ENCODE results near the gene PCDHA9.
"Not testable (repeated sequence)": the region's sequence is repeated elsewhere in the genome, so short reads cannot be mapped to it uniquely, and the experiment has no call there.

PCDHA9 gene

GRCh38 chr5:140848139-140849102 lies at the start of gene PCDHA9:
Gene PCDHA9, plus strand, starts transcription at chr5:140848382. Its CDS starts 114 bp downstream, at chr5:140848496.
- DNase-seq (ENCODE audit: low read depth, low spot score): not testable (repeated sequence)

GRCh38 chr5:140800816-140801493 lies 47.2 kb upstream of the PCDHA9 start, which contains the start of gene PCDHA3:
Gene PCDHA3, plus strand, starts transcription at chr5:140801057.
- DNase-seq (ENCODE audit: low read depth, low spot score): no peak

- DNase-seq (ENCODE audit: low read depth, low spot score): no peak
Observed at GRCh38 chr5:140801494-140801841, 46.7 kb upstream of the PCDHA9 start.

- DNase-seq (ENCODE audit: low read depth, low spot score): not testable (repeated sequence)
Observed at GRCh38 chr5:140802381-140802780, 45.8 kb upstream of the PCDHA9 start.

GRCh38 chr5:140802781-140803271 lies 45.4 kb upstream of the PCDHA9 start:
- DNase-seq (ENCODE audit: low read depth, low spot score): no peak

- peak; percentile 85 for DNase-seq (ENCODE audit: low read depth, low spot score)
Observed at GRCh38 chr5:140806834-140807775, 41.1 kb upstream of the PCDHA9 start, which contains the start of gene PCDHA4. Gene PCDHA4, plus strand, starts transcription at chr5:140807068.

GRCh38 chr5:140808241-140808888 lies 39.8 kb upstream of the PCDHA9 start:
- not testable (repeated sequence) for DNase-seq (ENCODE audit: low read depth, low spot score)

- no peak for DNase-seq (ENCODE audit: low read depth, low spot score)
Observed at GRCh38 chr5:140808889-140809291, 39.3 kb upstream of the PCDHA9 start.

GRCh38 chr5:140821375-140822280 lies 26.6 kb upstream of the PCDHA9 start, which contains the start of gene PCDHA5:
Gene PCDHA5, plus strand, starts transcription at chr5:140821613.
- DNase-seq (ENCODE audit: low read depth, low spot score): peak; percentile 34

GRCh38 chr5:140822281-140822629 lies 25.9 kb upstream of the PCDHA9 start:
- no peak for DNase-seq (ENCODE audit: low read depth, low spot score)

- DNase-seq (ENCODE audit: low read depth, low spot score): not testable (repeated sequence)
Observed at GRCh38 chr5:140822969-140823368, 25.2 kb upstream of the PCDHA9 start.

GRCh38 chr5:140823475-140823874 lies 24.7 kb upstream of the PCDHA9 start:
- DNase-seq (ENCODE audit: low read depth, low spot score): no peak

- no peak for DNase-seq (ENCODE audit: low read depth, low spot score)
Observed at GRCh38 chr5:140827704-140828361, 20.3 kb upstream of the PCDHA9 start, which contains the start of gene PCDHA6. Gene PCDHA6, plus strand, starts transcription at chr5:140827960. Its CDS starts 132 bp downstream, at chr5:140828092.

- peak; percentile 19 for DNase-seq (ENCODE audit: low read depth, low spot score)
Observed at GRCh38 chr5:140828362-140828737, 19.8 kb upstream of the PCDHA9 start.

- DNase-seq (ENCODE audit: low read depth, low spot score): not testable (repeated sequence)
Observed at GRCh38 chr5:140829511-140830501, 18.4 kb upstream of the PCDHA9 start.

GRCh38 chr5:140833993-140834392 lies 14.2 kb upstream of the PCDHA9 start, which contains the start of gene PCDHA7:
Gene PCDHA7, plus strand, starts transcription at chr5:140834269. Its CDS starts 115 bp downstream, at chr5:140834384.
- no peak for DNase-seq (ENCODE audit: low read depth, low spot score)

GRCh38 chr5:140834439-140835008 lies 13.7 kb upstream of the PCDHA9 start:
- DNase-seq (ENCODE audit: low read depth, low spot score): peak; percentile 21

Data from ELF-1 (cell line).